HG03039 (cell line): ENCODE data around the gene POLR2H.
A peak's percentile ranks its signal among the peaks of the same experiment; 100 is the strongest.

Experiments
- ATAC-seq: cut with Tn5 transposase; IDR thresholded peaks from one replicate; pipeline ENCODE4 v1.9.1; 2021; ENCODE audit warnings: mild to moderate bottlenecking, moderate library complexity; ENCODE audit not compliant: unreplicated experiment

The POLR2H gene

DNA sequence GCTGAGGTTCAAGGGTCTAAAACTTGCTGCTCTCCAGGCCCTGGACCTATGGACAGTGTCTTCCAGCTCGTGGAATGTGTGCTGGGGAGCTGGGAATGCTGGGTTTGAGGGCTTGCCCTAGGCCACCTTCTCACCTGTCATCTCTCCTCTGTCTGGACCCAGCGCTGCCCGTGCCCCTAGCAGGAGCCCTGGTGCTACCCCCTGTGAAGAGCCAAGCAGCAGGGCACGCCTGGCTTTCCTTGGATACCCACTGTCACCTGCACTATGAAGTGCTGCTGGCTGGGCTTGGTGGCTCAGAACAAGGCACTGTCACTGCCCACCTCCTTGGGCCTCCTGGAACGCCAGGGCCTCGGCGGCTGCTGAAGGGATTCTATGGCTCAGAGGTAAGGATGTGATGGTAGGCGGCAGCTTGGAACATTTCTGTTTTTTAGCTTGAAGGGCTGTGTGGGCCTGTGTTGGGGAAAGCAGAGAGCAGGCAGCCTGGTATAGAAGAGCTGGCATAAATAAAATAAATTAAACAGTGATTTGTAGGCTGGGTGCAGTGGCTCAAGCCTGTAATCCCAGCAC lies 23.4 kb downstream of the POLR2H start:
- ATAC-seq, result no peak

DNA sequence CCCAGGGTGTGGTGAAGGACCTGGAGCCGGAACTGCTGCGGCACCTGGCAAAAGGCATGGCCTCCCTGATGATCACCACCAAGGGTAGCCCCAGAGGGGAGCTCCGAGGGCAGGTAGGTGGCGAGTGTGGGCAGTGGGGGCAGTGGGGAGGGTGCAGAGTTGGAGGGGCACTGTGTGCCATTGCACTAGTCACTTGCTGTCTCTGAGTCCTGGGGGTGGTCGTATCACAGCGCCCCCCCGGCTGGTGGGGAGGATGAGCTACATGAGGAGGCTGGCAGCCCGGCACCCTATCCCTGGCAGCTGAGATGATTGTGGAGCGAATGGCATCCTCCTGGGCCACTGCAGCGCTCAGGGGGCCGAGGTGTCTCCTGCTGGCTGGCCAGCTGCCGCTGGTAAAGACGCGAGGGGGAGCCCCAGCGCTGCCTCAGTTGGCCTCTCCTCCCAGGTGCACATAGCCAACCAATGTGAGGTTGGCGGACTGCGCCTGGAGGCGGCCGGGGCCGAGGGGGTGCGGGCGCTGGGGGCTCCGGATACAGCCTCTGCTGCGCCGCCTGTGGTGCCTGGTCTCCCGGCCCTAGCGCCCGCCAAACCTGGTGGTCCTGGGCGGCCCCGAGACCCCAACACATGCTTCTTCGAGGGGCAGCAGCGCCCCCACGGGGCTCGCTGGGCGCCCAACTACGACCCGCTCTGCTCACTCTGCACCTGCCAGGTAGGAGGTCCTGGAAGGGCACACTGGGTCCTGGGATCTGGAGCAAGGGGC lies 24.7 kb downstream of the POLR2H start:
- ATAC-seq, result no peak

GRCh38 chr3:184387174-184387714 lies 25.7 kb downstream of the POLR2H start:
- no peak for ATAC-seq

DNA sequence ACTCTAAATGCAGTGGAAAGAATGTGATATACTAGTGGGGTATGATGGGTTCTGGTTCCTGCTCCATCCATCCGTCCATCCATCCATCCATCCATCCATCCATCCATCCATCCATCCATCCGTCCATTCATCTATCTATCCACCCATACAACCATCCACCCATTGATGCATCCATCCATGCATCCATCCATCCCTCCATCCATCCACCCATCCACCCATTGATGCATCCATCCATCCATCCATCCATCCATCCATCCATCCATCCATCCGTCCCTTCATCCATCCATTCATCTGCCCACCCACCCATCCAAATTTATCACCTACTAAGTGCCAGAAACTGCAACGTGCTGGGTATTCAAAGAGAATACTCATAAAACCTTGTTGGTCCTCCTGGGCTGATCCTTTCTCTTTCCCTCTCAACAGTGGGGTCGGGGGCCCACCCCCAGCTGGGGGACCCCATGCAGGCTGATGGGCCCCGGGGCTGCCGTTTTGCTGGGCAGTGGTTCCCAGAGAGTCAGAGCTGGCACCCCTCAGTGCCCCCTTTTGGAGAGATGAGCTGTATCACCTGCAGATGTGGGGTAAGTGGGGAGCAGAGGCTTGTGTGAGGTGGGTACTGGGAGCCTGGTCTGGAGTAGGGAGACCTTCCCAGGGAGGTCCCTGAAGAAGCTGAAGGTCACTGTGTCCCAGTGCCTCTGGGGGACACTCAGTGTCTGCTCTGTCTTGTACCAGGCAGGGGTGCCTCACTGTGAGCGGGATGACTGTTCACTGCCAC lies 26.8 kb downstream of the POLR2H start:
- ATAC-seq, result no peak

- no peak for ATAC-seq
These were observed 27.4 kb downstream of the POLR2H start for GRCh38 chr3:184388936-184389230.

GRCh38 chr3:184389384-184389783 lies 27.9 kb downstream of the POLR2H start:
- no peak for ATAC-seq

DNA sequence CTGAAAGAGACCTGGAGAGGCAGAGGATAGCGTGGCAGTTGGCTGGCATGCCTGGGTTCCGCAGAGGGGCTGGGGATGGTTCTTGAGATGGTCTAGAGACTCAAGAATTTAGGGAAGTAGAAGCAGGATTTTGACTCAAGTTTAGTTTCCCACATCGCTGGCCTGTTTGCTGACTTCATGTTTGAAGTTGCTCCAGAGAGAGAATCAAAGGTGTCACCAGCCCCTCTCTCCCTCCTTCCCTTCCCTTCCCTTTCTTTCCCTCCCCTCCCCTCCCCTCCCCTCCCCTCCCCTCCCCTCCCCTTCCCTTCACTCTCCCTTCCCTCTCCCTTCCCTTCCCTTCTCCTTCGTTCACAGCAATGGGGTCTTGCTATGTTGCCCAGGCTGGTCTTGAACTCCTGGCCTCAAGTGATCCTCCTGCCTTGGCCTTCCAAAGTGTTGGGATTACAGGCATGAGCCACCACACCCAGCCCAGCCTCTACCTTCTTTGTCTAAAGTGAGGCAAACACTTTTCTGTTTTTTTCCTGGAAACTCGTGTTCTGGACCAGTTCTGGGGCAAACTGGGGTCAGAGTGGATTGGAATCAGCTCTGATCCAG lies 28.5 kb downstream of the POLR2H start:
- ATAC-seq, result no peak

GRCh38 chr3:184391266-184391665 lies 29.8 kb downstream of the POLR2H start:
- ATAC-seq, result no peak

DNA sequence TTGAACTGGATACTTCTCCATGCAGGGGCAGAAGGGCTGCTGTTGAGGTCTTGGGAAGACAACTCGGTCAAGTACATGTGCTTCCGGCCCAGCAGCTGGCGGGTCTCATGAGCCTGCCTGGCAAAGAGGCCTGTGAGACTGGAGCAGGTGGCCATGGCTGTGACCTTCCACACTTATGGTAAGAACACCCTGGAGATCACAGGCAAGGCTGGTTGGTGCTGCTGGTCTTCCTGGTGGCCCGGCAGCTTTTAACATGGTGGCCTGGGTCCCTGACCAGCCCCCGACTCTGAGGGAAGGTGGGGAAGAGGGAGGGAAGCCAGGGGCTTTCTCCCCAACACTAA lies 33.8 kb downstream of the POLR2H start:
- ATAC-seq, result no peak

DNA sequence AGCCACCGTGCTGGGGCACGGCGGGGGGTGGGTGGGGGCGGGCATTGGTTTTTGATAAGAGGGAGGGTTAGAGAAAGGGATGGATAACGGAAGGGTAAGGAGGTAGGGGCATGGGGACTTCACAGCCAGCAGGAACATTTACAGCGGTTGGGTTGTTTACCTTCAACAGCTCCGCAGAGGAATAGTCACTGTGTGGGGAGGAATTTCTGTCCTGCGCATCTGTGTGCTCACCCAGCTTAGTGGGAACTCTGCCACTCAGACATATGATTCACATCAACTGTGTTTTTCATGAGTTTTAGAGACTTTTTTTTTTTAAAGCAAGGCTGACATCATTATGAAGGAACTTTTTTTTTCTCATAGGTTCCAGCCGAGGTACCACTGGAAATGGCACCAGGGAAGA lies 37.9 kb downstream of the POLR2H start:
- ATAC-seq, result no peak

GRCh38 chr3:184405075-184406030 lies 43.8 kb downstream of the POLR2H start:
- no peak for ATAC-seq

GRCh38 chr3:184409331-184409926 lies 47.9 kb downstream of the POLR2H start:
- no peak for ATAC-seq

DNA sequence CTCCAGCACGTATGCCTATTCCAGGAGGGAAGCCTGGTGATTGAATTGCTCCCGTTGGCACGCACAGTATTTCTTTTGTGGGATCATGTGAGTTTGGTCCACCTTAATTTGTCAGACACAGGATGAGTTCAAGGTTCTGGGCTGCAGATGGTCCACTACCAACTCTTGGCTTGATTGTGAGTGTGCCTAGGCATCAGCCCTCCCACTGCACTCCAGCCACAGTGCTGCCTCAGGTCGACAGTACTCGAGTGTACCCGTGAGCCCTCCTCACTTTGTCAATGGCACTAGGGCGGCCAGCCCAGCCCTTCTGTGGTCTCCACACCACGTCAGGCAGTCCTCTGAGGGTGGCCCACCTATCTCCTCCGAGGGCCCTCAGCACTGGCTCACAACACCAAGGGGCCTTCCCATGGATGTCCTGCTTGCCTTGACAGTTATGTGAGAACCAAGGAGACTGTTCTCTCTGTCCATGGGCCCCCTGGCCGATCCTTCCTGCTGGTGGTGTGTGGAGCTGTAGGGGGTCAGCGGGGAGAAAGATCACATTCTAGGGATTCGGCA lies 48.5 kb downstream of the POLR2H start:
- ATAC-seq, result no peak

GRCh38 chr3:184414418-184415202 lies 53.1 kb downstream of the POLR2H start:
- ATAC-seq, result no peak

GRCh38 chr3:184415203-184415490 lies 53.6 kb downstream of the POLR2H start:
- ATAC-seq, result no peak

DNA sequence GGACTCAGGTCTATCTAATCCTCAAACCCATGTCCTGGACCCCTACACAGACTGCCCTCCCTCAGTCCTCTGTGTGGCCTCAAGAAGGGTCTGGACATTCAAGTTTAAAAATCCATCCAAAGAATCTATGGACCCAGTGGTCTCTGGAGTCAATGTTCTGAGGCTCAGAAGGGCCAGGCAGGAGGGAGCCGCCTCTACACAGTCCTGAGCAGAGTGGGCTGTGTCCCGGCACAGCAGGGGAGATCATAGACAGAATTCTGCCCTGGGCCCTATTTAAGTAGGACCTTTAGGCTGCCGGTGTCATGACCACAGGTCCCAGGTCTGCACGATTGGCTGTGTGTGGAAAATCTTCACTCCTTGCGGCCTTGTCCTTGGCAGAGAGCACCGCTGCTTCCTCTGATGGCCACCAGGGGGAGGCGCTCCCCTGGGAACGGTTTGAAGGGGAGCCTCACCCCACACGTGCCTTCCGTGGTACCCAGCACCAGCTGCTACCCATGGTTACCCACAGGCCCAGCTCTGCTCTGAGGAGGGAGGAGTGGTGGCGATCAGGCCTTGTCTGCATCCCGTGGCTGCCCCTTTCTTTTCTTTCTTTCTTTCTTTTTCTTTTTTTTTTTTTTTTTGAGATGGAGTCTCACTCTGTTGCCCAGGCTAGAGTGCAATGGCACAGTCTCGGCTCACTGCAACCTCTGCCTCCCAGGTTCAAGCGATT lies 56.3 kb downstream of the POLR2H start:
- ATAC-seq, result peak; percentile 71
